CD4-positive, alpha-beta T cell (primary cell): Measurements from ENCODE around the gene ATG2A. TPM values are rescaled to one million over a fixed set of nuclear protein-coding genes. Genes with fewer than 3 reads are reported as not detected.

Experiments used
- ATAC-seq: fragments of 200-7000 bp; cut with Tn5 transposase; one replicate; pipeline ENCODE4 v1.10.0; 2022; ENCODE audit warnings: mild to moderate bottlenecking; ENCODE audit not compliant: poor library complexity
- CTCF ChIA-PET: fragments of 350-600 bp; sonication (Branson Sonifier 250); formaldehyde crosslinking; loops from one replicate; lab custom pipeline; 2021; ENCODE audit warnings: antibody characterized with exemption, inconsistent platforms; lab: Charles Lee
- POLR2A ChIA-PET: fragments of 350-600 bp; sonication (Branson Sonifier 250); formaldehyde crosslinking; loops from one replicate; lab custom pipeline; 2021; ENCODE audit warnings: antibody characterized with exemption, inconsistent platforms; lab: Charles Lee
- DNase-seq, 14 experiments: peaks; one replicate each; pipeline ENCODE4 v3.0.0-alpha.2; 2013 to 2020; ENCODE audit warnings: mixed read lengths in 2 of 14
- H3K27ac ChIP-seq, 2 donors: one replicate each; pipeline versions ENCODE4 v1.5.1 to v1.7.0; 2013; ENCODE audit warnings: low read length in 2 of 2, low read depth in 1 of 2, mild to moderate bottlenecking in 1 of 2
- H3K27me3 ChIP-seq, 2 experiments: 1 replicate in 1 of 2; 2 replicates in 1 of 2; pipeline versions ENCODE4 v1.6.1 to v1.7.0; 2013; ENCODE audit warnings: low read length in 2 of 2, control low read depth in 1 of 2, mild to moderate bottlenecking in 1 of 2, moderate library complexity in 1 of 2; ENCODE audit not compliant: insufficient read depth in 2 of 2, control insufficient read depth in 1 of 2
- H3K36me3 ChIP-seq: one replicate; pipeline ENCODE4 v1.6.1; 2013; ENCODE audit warnings: low read length, control low read depth; ENCODE audit not compliant: insufficient read depth
- H3K4me1 ChIP-seq: one replicate; pipeline ENCODE4 v1.6.1; 2013; ENCODE audit warnings: low read length, control low read depth; ENCODE audit not compliant: insufficient read depth
- H3K4me3 ChIP-seq: one replicate; pipeline ENCODE4 v1.5.1; 2013; ENCODE audit warnings: mild to moderate bottlenecking, low read length, moderate library complexity
- H3K9me3 ChIP-seq, 2 experiments: 1 replicate in 1 of 2; 2 replicates in 1 of 2; pipeline versions ENCODE4 v1.6.1 to v1.7.0; 2013; ENCODE audit warnings: low read length in 2 of 2, mild to moderate bottlenecking in 2 of 2, control low read depth in 1 of 2, moderate library complexity in 1 of 2; ENCODE audit not compliant: control insufficient read depth in 1 of 2, insufficient read depth in 1 of 2
- H3K27ac Mint-ChIP-seq: one replicate; pipeline ENCODE4 v1.8.0; 2020; ENCODE audit warnings: mixed read lengths
- H3K27me3 Mint-ChIP-seq: one replicate; pipeline ENCODE4 v1.8.0; 2021; ENCODE audit warnings: mixed read lengths
- H3K36me3 Mint-ChIP-seq: one replicate; pipeline ENCODE4 v1.8.0; 2021; ENCODE audit warnings: low read depth, mixed read lengths
- H3K4me1 Mint-ChIP-seq: one replicate; pipeline ENCODE4 v1.8.0; 2021; ENCODE audit warnings: low read depth, mixed read lengths
- H3K4me3 Mint-ChIP-seq: one replicate; pipeline ENCODE4 v1.8.0; 2020; ENCODE audit warnings: mild to moderate bottlenecking, mixed read lengths
- H3K9me3 Mint-ChIP-seq: one replicate; pipeline ENCODE4 v1.8.0; 2020; ENCODE audit warnings: mixed read lengths
- intact Hi-C, 2 experiments: fragments of 100-400 bp; cut with DNase I in 1 of 2; cut with micrococcal nuclease in 1 of 2; formaldehyde crosslinking; loops; one replicate each; pipeline versions ENCODE4 v1.15.1 to v1.9.0; 2023 to 2025; cut with DNase I, micrococcal nuclease
- polyA plus RNA-seq, 2 donors: library from polyadenylated mRNA; unstranded; fragments of 120-200 nt; gene quantifications; one replicate each; pipeline ENCODE4 v1.2.1, GENCODE V29; 2013
- total RNA-seq, 174 experiments: library from RNA in 2 of 174; stranded (reverse) in 2 of 174; gene quantifications; one replicate each; pipeline ENCODE4 v1.2.3 and lab custom pipeline; 2021 to 2026
- TF ChIP-seq, protein P1 (sequence below): fragments of 200-600 bp; IDR thresholded peaks from one replicate; pipeline ENCODE4 v1.8.0; 2022; ENCODE audit warnings: antibody characterized with exemption, mild to moderate bottlenecking

ATG2A gene
- 100 to 1,000 TPM; 189 to 198 TPM for total RNA-seq
- polyA plus RNA-seq (2013, experiment 1 of 2), result 18.5 TPM
- 23.1 TPM for polyA plus RNA-seq (2013, experiment 2 of 2)
- 12.9 to 253 (median 92.0) reads per million in 172 experiments for total RNA-seq (lab: John Stamatoyannopoulos, UW)

DNA sequence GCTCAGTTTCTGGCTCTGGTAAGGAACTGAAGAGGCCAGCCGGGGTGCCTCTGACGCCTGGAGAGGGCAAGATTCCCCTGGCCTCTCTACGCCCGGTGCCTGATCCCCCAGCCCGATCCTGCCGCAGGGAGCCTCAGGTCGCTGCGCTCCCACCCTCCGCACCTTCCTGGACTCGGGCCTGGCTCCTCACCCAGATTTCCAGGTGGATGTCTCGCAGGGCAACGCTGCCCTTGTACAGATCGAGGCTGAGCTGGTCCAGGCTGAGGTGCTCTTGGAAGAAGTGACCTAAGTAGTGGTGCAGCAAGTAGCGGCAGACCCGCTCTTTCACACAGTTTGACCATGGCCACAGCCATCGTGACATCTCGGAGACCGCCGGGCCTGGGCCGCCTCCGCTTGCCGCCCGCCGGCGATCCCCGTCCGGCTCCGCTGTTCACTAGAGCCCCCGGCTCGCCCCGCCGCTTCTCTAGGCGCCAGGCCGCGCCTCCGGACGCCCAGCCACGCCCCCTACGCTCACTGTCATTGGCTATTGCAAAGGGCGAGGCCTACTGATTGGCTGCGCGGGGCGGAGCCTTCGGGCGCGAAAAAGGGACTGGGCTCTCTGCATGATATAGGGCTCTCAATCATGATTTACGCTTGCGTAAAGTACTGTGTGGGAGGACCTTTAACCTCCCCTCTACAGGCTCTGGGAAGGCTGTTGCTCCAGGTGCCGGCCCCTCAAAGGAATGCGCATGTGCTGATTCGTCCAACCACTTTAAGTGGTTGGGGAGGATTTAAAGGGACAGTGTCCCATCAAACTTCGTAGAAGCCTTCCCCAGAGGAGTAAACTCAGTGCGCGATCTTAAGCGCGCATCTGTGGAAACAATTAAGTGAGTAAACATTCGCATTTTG, at the start of gene ATG2A:
Gene ATG2A (minus strand): TSS at position 435 of the 888 bp plus-strand sequence. CDS start 74 bp downstream, at position 361.
- TF ChIP-seq, protein P1, sequence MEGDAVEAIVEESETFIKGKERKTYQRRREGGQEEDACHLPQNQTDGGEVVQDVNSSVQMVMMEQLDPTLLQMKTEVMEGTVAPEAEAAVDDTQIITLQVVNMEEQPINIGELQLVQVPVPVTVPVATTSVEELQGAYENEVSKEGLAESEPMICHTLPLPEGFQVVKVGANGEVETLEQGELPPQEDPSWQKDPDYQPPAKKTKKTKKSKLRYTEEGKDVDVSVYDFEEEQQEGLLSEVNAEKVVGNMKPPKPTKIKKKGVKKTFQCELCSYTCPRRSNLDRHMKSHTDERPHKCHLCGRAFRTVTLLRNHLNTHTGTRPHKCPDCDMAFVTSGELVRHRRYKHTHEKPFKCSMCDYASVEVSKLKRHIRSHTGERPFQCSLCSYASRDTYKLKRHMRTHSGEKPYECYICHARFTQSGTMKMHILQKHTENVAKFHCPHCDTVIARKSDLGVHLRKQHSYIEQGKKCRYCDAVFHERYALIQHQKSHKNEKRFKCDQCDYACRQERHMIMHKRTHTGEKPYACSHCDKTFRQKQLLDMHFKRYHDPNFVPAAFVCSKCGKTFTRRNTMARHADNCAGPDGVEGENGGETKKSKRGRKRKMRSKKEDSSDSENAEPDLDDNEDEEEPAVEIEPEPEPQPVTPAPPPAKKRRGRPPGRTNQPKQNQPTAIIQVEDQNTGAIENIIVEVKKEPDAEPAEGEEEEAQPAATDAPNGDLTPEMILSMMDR, result no peak
- H3K36me3 Mint-ChIP-seq, result peaks cover 32% of the 10 kb centered on the region
- H3K4me3 ChIP-seq, result peak within 1 kb of the TSS; percentile 89

DNA sequence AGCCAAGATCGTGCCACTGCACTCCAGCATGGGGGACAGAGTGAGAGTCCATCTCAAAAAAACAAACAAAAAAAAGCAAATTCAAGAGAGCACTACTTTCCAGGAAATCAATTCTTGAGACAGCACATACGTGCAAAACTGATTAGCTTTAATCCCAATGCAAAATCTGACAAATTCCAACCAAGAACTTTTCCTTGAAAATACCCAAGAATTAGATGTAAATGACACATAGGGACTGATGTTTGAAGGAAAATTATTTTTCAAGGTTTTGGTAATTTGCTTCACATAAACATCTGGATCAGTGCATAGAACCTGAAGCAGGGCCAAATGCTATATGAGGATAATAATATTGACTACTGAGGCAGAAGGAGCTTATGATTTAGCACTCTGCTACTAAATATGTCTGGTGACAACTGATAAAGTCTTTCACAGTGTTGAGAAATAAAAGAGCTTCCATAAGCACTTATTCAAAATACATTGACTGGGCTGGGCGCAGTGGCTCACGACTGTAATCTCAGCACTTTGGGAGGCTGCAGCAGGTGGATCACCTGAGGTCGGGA, 46.1 kb upstream of the ATG2A start:
- Histone ChIP-seq H3K4me1 (no peaks in the 10 kb centered on the region), H3K4me3 (no peak overlapping the region), H3K27ac (no peak overlapping the region), H3K36me3 (no peaks in the 10 kb centered on the region), H3K27me3 (peaks cover 0 to 8% of the 10 kb centered on the region in 2 experiments), H3K9me3 (no peaks in the 10 kb centered on the region)
- H3K27ac Mint-ChIP-seq, result no peak overlapping the region
- H3K36me3 Mint-ChIP-seq, result no peaks in the 10 kb centered on the region
- intact Hi-C loops, result no loop called here
- H3K27me3 Mint-ChIP-seq, result peaks cover 8% of the 10 kb centered on the region
- POLR2A ChIA-PET, result no interaction called here
- DNase-seq, result no peak
- H3K4me3 Mint-ChIP-seq, result no peak overlapping the region
- no peaks in the 10 kb centered on the region for H3K4me1 Mint-ChIP-seq
- ATAC-seq, result no peak
- TF ChIP-seq, protein P1, result no peak
- no peaks in the 10 kb centered on the region for H3K9me3 Mint-ChIP-seq
- CTCF ChIA-PET, result no interaction called here

More for the DNA sequence above, at the start of gene ATG2A:
- H3K36me3 ChIP-seq, result peaks cover 21% of the 10 kb centered on the region
- peaks cover 33% of the 10 kb centered on the region for H3K4me1 ChIP-seq
- CTCF ChIA-PET, result no interaction called here
- peak; percentile 97 to 100 (median 99) for DNase-seq
- H3K9me3 Mint-ChIP-seq, result no peaks in the 10 kb centered on the region
- H3K27ac Mint-ChIP-seq, result peak within 1 kb of the TSS; percentile 81
- peak; percentile 96 for ATAC-seq
- peak within 1 kb of the TSS; percentile 66 to 78 for H3K27ac ChIP-seq
- H3K4me3 Mint-ChIP-seq, result peak within 1 kb of the TSS; percentile 93
- peaks cover 26% of the 10 kb centered on the region for H3K4me1 Mint-ChIP-seq
- no peaks in the 10 kb centered on the region for H3K27me3 Mint-ChIP-seq
- H3K9me3 ChIP-seq, result no peaks in the 10 kb centered on the region
- intact Hi-C loops, result loop anchor here (1.0 to 5.0 kb wide), 5 partner anchors 38 to 215 kb away; partner anchors contain the start of genes SNX15 (in 2 of the 2), EHD1 (in 1 of the 2), FAU (in 1 of the 2) and MAJIN (in 1 of the 2)
- POLR2A ChIA-PET, result interaction anchor here (0.6 to 2.4 kb wide), 5 partner anchors 8 to 671 kb away, joined by 3 to 9 read pairs (median 5); partner anchors contain the start of genes MAJIN, PPP2R5B and SAC3D1
- no peaks in the 10 kb centered on the region for H3K27me3 ChIP-seq

DNA sequence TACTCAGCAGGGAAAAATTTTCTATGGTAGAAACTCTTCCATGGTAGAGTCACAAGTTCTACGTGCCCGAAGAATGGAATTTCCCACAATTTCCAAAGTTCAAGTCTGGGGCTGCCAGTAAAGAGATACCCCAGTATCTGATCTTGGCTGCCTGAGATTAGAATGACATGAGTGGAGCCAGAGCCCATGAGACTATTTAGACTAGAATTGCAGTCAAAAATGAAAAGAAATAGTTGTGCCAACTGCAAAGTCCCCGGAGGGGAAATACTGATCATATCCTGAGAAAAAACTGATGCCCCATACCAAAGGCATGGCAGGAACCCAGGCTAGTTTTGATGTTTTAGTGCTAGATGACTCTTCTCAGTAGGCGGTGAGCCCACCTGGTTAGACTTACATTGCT, 43.7 kb upstream of the ATG2A start:
- Mint-ChIP-seq H3K9me3 (no peaks in the 10 kb centered on the region), H3K4me1 (no peaks in the 10 kb centered on the region), H3K27me3 (peaks cover 8% of the 10 kb centered on the region), H3K36me3 (no peaks in the 10 kb centered on the region), H3K4me3 (no peak overlapping the region), H3K27ac (no peak overlapping the region)
- intact Hi-C loops, result no loop called here
- Histone ChIP-seq H3K9me3 (no peaks in the 10 kb centered on the region), H3K27me3 (peaks cover 0 to 8% of the 10 kb centered on the region in 2 experiments), H3K36me3 (no peaks in the 10 kb centered on the region), H3K4me1 (no peaks in the 10 kb centered on the region), H3K4me3 (no peak overlapping the region), H3K27ac (no peak overlapping the region)
- POLR2A ChIA-PET, result interaction anchor here (1.0 kb wide), 1 partner anchor 11 kb away, joined by 3 read pairs; the partner anchor contains the start of gene MAJIN
- CTCF ChIA-PET, result interaction anchor here (0.5 kb wide), 1 partner anchor 27 kb away, joined by 3 read pairs; no protein-coding TSS in a partner anchor
- TF ChIP-seq, protein P1, result no peak
- ATAC-seq (no peak), DNase-seq (no peak)
